Activated T-helper 1 cell treated with Interleukin-2 at 50 U/mL for 16 hours (primary cell): ENCODE data around the gene MRPS21.
"Not testable (repeated sequence)": the region's sequence is repeated elsewhere in the genome, so short reads cannot be mapped to it uniquely, and the experiment has no call there.

ENCODE experiments used
- DNase-seq: peaks from one replicate; pipeline ENCODE4 v3.0.0-alpha.2; 2020; ENCODE audit warnings: low read depth

Gene MRPS21

GRCh38 chr1:150281758-150282557 is 11.7 kb upstream of the MRPS21 start, which contains the start of gene CIART:
Gene CIART (plus strand): TSS chr1:150282554. CDS start chr1:150283268, 714 bp downstream.
- peak; percentile 66 for DNase-seq

- no peak for DNase-seq
Measured at GRCh38 chr1:150282558-150282958, 11.1 kb upstream of the MRPS21 start.

GRCh38 chr1:150283260-150283659 is 10.4 kb upstream of the MRPS21 start:
- no peak for DNase-seq

DNA sequence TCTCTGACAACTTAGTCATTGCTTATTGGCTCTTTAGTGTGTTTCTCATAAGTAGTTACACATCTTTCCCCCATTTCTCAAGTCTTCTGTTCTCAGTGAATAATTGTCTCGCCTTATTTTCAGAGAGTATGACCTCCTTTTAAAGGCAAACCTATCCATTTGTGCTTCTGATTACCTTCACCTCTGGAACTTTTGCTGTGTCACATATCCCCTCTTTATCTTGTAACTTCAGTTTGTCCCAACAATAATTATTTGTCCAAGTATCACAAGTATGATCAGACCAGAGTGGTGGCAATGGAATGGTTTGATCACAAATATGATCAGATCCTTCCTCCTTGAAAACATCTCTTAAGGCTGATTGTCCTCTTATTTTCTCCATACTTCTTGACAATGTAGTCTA is 5.3 kb upstream of the MRPS21 start:
- DNase-seq: no peak

DNA sequence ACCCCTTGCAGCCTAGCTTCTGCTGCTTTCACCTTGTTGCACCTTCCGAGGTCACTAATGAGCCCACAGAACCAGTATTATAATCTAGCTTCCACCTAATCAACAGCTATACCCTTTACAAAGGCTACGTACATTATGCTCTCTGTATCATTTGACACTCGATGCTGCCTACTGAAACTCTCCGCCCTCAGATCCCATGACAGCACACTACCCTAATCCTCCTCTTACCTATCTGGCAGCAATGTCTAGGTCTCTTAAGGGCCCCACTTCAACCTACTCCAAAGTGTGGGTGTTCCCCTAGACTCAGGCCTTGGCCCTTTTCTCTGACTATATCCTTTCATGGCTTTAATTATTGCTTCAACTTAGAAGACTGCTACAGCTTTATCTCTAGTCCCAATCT is 4.8 kb upstream of the MRPS21 start:
- no peak for DNase-seq

DNA sequence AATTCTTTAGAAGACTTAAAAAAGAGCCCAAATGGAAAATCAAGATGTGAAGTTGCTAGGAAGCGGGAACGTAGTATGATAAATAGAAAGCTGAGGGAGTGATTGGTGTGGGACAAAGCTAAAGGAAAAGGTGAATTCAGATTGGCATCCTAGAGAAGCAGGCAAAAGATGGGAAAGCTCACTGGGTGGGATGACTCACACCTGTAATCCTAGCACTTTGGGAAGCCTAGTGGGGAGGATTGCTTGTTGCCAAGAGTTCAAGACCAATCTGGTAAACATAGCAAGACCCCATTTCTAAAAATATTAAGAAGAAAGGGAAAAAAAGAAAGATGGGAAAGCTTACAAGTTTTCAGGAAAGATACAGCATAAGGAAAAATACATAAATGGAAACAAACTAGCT is 1.8 kb downstream of the MRPS21 start:
- DNase-seq: no peak

- DNase-seq: no peak
Measured at GRCh38 chr1:150299716-150300115, 6.1 kb downstream of the MRPS21 start.

- no peak for DNase-seq
Measured at GRCh38 chr1:150302338-150302737, 8.7 kb downstream of the MRPS21 start.

- DNase-seq: no peak
Measured at GRCh38 chr1:150302902-150303301, 9.2 kb downstream of the MRPS21 start.

- not testable (repeated sequence) for DNase-seq
Measured at GRCh38 chr1:150308585-150308984, 14.9 kb downstream of the MRPS21 start.

GRCh38 chr1:150309758-150310508 is 16.3 kb downstream of the MRPS21 start:
- no peak for DNase-seq

- no peak for DNase-seq
Measured at GRCh38 chr1:150311762-150312161, 18.1 kb downstream of the MRPS21 start.

DNA sequence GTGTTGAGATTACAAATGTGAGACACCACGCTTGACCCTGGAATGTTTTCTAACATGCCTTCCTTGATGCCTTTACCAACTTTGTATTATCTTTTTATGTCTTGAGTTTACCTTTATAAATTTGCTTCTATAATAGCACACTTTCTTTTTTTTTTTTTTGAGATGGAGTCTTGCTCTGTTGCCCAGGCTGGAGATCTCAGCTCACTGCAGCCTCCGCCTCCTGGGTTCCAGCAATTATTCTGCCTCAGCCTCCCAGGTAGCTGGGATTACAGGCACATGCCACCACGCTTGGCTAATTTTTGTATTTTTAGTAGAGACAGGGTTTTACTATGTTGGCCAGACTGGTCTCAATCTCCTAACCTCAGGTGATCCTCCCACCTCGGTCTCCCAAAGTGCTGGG is 21.0 kb downstream of the MRPS21 start:
- DNase-seq: not testable (repeated sequence)

- no peak for DNase-seq
Measured at GRCh38 chr1:150320667-150320978, 27.0 kb downstream of the MRPS21 start.

DNA sequence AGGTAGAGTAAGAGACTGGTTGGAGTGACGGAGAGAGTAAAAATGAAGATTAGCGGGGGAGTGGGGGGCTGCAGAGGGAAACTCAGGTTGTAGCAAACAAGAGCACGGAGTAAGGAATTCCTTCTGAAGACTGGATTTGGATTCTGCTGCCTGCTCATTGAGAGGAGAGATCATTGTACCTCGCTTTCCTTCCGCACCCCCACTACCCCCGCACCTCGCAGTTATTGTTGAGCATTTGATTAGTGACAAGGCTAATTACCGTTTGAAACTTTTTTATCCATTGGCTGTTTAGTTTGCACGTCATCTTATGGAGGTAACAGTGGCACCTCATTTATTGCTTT is 28.1 kb downstream of the MRPS21 start:
- no peak for DNase-seq

DNA sequence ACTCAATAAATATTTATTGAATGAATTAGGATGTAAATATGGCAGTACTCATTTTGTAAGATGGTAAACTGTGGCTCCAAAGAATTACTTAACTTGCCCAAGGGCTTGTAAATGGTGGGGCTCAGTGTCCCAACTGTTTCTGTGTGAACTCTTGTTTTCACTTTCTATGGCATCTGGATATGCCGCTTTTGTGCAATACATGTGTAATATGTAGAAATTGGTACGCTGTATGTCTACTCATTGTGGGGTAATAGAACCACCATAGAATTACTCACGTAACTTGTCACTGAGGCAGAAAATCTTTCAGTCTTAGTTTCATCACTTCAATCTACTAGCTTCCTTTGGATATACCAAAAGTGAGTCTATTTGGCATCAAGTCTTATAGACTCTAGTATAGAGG is 28.6 kb downstream of the MRPS21 start:
- no peak for DNase-seq

DNA sequence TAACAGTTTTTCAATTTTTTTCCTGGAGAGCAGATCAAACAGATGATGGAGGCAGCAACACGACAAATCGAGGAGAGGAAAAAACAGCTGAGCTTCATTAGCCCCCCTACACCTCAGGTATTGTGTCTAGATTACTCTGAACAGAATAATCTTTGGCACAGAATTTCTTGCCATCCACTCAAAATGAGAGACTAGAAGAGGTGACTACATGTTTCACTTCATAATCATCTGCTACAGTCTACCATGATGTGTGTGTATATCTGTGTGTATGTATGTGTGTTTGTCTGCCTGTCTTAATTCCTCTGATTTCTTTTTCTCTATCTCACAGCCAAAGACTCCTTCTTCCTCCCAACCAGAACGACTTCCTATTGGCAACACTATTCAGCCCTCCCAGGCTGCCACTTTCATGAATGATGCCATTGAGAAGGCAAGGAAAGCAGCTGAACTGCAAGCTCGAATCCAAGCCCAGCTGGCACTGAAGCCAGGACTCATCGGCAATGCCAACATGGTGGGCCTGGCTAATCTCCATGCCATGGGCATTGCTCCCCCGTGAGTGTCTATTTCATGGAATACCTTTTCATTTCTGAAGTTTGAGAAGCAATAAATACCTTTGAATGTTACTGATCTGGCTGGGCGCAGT is 39.1 kb downstream of the MRPS21 start:
- no peak for DNase-seq

GRCh38 chr1:150346316-150346715 is 52.7 kb downstream of the MRPS21 start:
- no peak for DNase-seq

GRCh38 chr1:150352866-150353265 is 59.2 kb downstream of the MRPS21 start:
- no peak for DNase-seq
